Right lobe of liver (tissue), 6 donors: ENCODE results near the gene XDH. TPM values are rescaled to one million over a fixed set of nuclear protein-coding genes. Genes with fewer than 3 reads are reported as not detected.

Experiments
- ATAC-seq, 4 donors: fragments of 200-7000 bp; cut with Tn5 transposase; one replicate each; pipeline ENCODE4 v1.9.1; 2020; ENCODE audit warnings: mild to moderate bottlenecking in 4 of 4, moderate library complexity in 4 of 4
- DNase-seq, 3 donors: peaks; one replicate each; pipeline ENCODE4 v3.0.0-alpha.2; 2020
- H3K27ac ChIP-seq, 3 donors: fragments of 200-600 bp; one replicate each; pipeline ENCODE4 v1.8.0; 2022
- H3K27me3 ChIP-seq, 2 donors: fragments of 200-600 bp; one replicate each; pipeline ENCODE4 v1.8.0; 2022
- H3K36me3 ChIP-seq, 4 donors: fragments of 200-600 bp; sonication (generic) in 1 of 4; one replicate each; pipeline versions ENCODE4 v1.5.1 to v1.8.0; 2017 to 2022; ENCODE audit warnings: control low read depth in 1 of 4
- H3K4me1 ChIP-seq, 4 donors: fragments of 200-600 bp; sonication (generic) in 1 of 4; one replicate each; pipeline versions ENCODE4 v1.5.1 to v1.8.0; 2017 to 2022; ENCODE audit warnings: control low read depth in 1 of 4
- H3K4me3 ChIP-seq, 3 donors: fragments of 200-600 bp; one replicate each; pipeline ENCODE4 v1.8.0; 2022
- H3K9me3 ChIP-seq, 4 donors: fragments of 200-600 bp; sonication (generic) in 1 of 4; one replicate each; pipeline versions ENCODE4 v1.5.1 to v1.8.0; 2017 to 2022; ENCODE audit warnings: control low read depth in 1 of 4
- CTCF ChIP-seq, 4 donors: fragments of 200-600 bp in 3 of 4; fragments of 450-650 bp in 1 of 4; IDR thresholded peaks; one replicate each; pipeline versions ENCODE4 v1.5.1 to v1.8.0; 2016 to 2022; ENCODE audit warnings: antibody characterized with exemption in 4 of 4, mild to moderate bottlenecking in 2 of 4
- POLR2A ChIP-seq: fragments of 450-650 bp; IDR thresholded peaks from one replicate; pipeline ENCODE4 v1.6.1; 2017; ENCODE audit warnings: antibody characterized with exemption, mild to moderate bottlenecking
- WGBS: methylation state at CpG from one replicate; pipeline ENCODE4 v1.1.6; 2018; ENCODE audit warnings: low coverage, low lambda C conversion rate; ENCODE audit not compliant: insufficient coverage; ENCODE audit errors: missing lambda C conversion rate; 5-methylcytosine and 5-hydroxymethylcytosine counted together
- intact Hi-C, 2 donors: fragments of 100-400 bp; cut with DNase I; formaldehyde crosslinking; loops; one replicate each; pipeline versions ENCODE4 v1.11.2 to v1.14.1; 2022
- long read RNA-seq: library from polyadenylated mRNA; unstranded; transcript quantifications from one replicate; pipeline ENCODE4 v2.0.0, GENCODE V29; 2019
- total RNA-seq, 6 experiments: library from RNA; depleted of rRNA in 2 of 6; stranded (reverse); fragments of >200 nt in 2 of 6; fragmentation: NEBNext Ultra II Directional in 3 of 6; extraction: Animal tissue kit (Norgen Biotek cat#: 25700) in 3 of 6; gene quantifications; one replicate each; pipeline versions ENCODE4 v1.1.0 to v1.2.4, GENCODE V29; 2016 to 2023
- donor health status: DM: no; HTN: yes; CAD: no.
- donor health status: DM: no; HTN: no; CAD: no.
- donor health status: DM: no; HTN: no; CAD: no.
- donor health status: DM: no; HTN: yes; CAD: no.
- donor health status: DM: no; HTN: yes; CAD: no.

Gene XDH
- total RNA-seq: 10 to 100 TPM; 26.7 to 62.0 (median 37.8) TPM
- long read RNA-seq, partial matches to known transcripts: 1 of 3 reads
- long read RNA-seq, other reads (novel, unspliced or antisense): 2 of 3 reads

GRCh38 chr2:31414601-31415241 is at the start of gene XDH:
Gene XDH (minus strand): TSS chr2:31414742. CDS start chr2:31414666, 76 bp downstream.
- intact Hi-C loops: no loop called here
- peak; percentile 35 to 69 (median 61) for DNase-seq
- Histone ChIP-seq H3K27me3 (no peaks in the 10 kb centered on the region), H3K36me3 (no peaks in the 10 kb centered on the region), H3K4me3 (peak within 1 kb of the TSS; percentile 30 to 59 (median 47)), H3K9me3 (no peaks in the 10 kb centered on the region), H3K27ac (peak within 1 kb of the TSS; percentile 31 to 78 (median 61)), H3K4me1 (peaks cover 0 to 34% (median 5%) of the 10 kb centered on the region in 4 donors)
- ATAC-seq: peak; percentile 81 to 91 (median 88)
- 14% methylated on average over 3 of the region's 5 CpGs for WGBS
- peak; percentile 86 for TF ChIP-seq POLR2A
- TF ChIP-seq CTCF (IDR thresholded peaks at IDR 0.05): no peak

GRCh38 chr2:31457651-31458050 is 43.1 kb upstream of the XDH start:
- Histone ChIP-seq H3K36me3 (no peaks in the 10 kb centered on the region), H3K9me3 (peaks cover 0 to 19% (median 1%) of the 10 kb centered on the region in 4 donors), H3K4me1 (no peaks in the 10 kb centered on the region), H3K27ac (no peak overlapping the region), H3K4me3 (no peak overlapping the region), H3K27me3 (no peaks in the 10 kb centered on the region)
- DNase-seq (no peak), ATAC-seq (no peak)
- intact Hi-C loops: no loop called here
- 75% methylated on average over 2 of the region's 4 CpGs for WGBS
- TF ChIP-seq POLR2A: no peak
- TF ChIP-seq CTCF (IDR thresholded peaks at IDR 0.05): no peak

GRCh38 chr2:31446848-31447247 is 32.3 kb upstream of the XDH start:
- no peak for ATAC-seq
- H3K4me1 ChIP-seq: no peaks in the 10 kb centered on the region
- 54% methylated on average over 3 of the region's 3 CpGs for WGBS
- H3K9me3 ChIP-seq: no peaks in the 10 kb centered on the region
- DNase-seq: no peak
- TF ChIP-seq CTCF (IDR thresholded peaks at IDR 0.05): no peak
- TF ChIP-seq POLR2A: no peak
- no peaks in the 10 kb centered on the region for H3K36me3 ChIP-seq
- no peaks in the 10 kb centered on the region for H3K27me3 ChIP-seq
- no peak overlapping the region for H3K4me3 ChIP-seq
- H3K27ac ChIP-seq: no peak overlapping the region
- intact Hi-C loops: no loop called here

- TF ChIP-seq POLR2A: no peak
- intact Hi-C loops: no loop called here
- Histone ChIP-seq H3K27ac (no peak overlapping the region), H3K27me3 (no peaks in the 10 kb centered on the region), H3K9me3 (no peaks in the 10 kb centered on the region), H3K36me3 (no peaks in the 10 kb centered on the region), H3K4me1 (no peaks in the 10 kb centered on the region), H3K4me3 (no peak overlapping the region)
- ATAC-seq (no peak), DNase-seq (no peak)
- WGBS: 89% methylated on average over 2 of the region's 2 CpGs
Observed at GRCh38 chr2:31442376-31442775, 27.8 kb upstream of the XDH start.

- H3K27me3 ChIP-seq: no peaks in the 10 kb centered on the region
- no peaks in the 10 kb centered on the region for H3K4me1 ChIP-seq
- H3K9me3 ChIP-seq: no peaks in the 10 kb centered on the region
- no peak overlapping the region for H3K4me3 ChIP-seq
- 56% methylated on average over 2 of the region's 2 CpGs for WGBS
- intact Hi-C loops: no loop called here
- no peak for DNase-seq
- no peak for TF ChIP-seq POLR2A
- no peak for TF ChIP-seq CTCF (IDR thresholded peaks at IDR 0.05)
- no peak for ATAC-seq
- H3K36me3 ChIP-seq: no peaks in the 10 kb centered on the region
- H3K27ac ChIP-seq: no peak overlapping the region
Observed at GRCh38 chr2:31440764-31441163, 26.2 kb upstream of the XDH start.
